ENCODE data around the gene AK4.

DNA sequence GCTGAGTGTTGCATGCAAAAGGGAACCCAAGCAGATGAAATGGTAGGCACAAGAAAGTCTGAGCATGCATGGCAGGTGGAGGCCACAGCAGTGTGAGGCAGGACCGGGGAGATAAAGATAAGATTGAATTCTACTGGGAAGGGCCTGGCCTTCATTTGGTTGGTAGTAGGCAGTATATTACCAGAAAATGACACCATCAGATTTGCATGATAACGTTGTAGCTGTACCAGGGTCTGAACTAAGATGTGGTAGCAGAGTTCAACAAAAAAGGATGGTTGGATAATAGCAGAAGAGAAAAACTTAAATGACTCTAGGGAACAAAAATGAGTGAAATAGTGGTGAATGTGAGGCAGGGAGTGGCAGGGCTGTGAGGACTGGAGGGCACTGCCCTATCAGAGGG, 85.8 kb downstream of the AK4 start:
- TF ChIP-seq, protein P1, sequence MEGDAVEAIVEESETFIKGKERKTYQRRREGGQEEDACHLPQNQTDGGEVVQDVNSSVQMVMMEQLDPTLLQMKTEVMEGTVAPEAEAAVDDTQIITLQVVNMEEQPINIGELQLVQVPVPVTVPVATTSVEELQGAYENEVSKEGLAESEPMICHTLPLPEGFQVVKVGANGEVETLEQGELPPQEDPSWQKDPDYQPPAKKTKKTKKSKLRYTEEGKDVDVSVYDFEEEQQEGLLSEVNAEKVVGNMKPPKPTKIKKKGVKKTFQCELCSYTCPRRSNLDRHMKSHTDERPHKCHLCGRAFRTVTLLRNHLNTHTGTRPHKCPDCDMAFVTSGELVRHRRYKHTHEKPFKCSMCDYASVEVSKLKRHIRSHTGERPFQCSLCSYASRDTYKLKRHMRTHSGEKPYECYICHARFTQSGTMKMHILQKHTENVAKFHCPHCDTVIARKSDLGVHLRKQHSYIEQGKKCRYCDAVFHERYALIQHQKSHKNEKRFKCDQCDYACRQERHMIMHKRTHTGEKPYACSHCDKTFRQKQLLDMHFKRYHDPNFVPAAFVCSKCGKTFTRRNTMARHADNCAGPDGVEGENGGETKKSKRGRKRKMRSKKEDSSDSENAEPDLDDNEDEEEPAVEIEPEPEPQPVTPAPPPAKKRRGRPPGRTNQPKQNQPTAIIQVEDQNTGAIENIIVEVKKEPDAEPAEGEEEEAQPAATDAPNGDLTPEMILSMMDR (IDR thresholded peaks at IDR 0.05; ENCODE audit: low read depth, low read length, poor library complexity, severe bottlenecking) = no peak
- TF ChIP-seq EZH2phosphoT487 (IDR thresholded peaks at IDR 0.05; ENCODE audit: borderline replicate concordance, low read length) = no peak

Data from DOHH2 (cell line).